NCI-H1436 (cell line): Measurements from ENCODE around the gene SLC25A33.
"Not testable (repeated sequence)": the region's sequence is repeated elsewhere in the genome, so short reads cannot be mapped to it uniquely, and the experiment has no call there.

Experiments
- DNase-seq: peaks from one replicate; lab custom pipeline; 2025; lab: John Stamatoyannopoulos, UW

SLC25A33 gene

DNA sequence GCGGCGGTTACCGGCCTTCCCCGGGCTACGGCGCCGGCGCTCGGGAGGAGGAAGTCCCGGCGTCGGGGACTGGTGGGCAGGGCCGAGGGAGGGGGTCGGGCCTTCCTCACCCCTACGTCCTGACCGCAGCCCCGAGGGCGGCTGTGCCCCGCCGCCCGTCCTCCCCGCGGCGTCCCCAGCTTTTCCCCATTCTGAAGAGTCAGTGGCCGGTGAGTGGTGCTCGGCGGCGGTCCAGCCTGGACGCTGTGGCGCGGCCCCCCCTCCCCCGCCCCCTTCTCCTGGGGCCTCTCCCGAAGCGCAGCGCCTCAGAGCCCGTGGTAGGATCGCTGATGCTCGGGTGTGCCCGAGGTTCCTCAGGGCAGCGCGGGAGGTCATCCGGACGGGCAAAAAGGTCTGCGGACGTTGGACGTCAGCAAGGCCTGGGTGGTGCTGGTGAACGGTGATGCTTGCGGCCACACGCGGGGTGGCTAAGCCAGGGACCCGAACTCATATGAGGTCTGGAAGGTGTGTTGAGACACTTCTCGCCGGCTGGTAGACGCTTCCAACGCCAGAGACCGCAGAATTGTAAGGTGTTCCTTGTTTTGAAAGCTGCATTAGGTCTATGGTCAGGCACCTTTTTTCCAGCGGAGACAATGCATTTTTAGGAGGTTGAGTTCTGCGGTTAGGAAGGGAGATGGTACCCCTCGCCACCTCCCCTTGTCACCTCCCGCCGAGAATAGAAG, 725 bp downstream of the SLC25A33 start:
- no peak for DNase-seq

DNA sequence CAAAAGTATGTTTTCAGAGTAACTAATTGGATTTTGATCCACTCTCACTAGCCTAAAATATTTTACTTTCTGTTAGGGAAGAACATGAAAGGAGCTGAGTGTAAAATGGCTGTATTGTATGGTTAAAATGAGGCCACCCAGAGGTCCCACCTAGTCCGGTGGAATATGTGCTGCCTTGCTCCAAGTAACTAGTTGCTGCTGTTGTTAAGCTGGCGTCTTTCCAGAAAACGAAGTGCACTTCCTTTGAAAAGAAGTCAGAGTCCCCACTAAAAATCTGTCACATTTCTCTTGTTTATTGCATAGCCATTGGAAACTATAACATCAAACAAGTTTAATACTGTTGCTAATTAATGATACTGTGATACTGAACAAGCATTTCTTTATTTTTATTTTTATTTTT, 3.2 kb downstream of the SLC25A33 start:
- DNase-seq, result no peak

DNA sequence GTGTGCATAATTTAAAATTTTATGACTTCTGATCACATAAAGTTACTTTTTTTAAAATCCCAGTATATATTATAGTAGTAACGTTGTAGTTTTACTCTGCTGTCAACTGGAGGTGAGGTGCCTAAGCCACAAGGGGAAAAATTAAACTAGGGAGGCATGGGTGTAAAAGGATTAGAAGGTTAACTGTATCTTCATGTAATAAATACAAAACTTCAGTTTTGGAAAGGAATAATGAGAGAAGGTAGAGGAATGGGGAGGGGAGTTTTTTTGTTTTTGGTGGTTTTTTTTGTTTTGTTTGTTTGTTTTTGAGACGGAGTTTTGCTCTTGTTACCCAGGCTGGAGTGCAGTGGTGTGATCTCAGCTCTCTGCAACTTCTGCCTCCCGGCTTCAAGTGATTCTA, 5.7 kb downstream of the SLC25A33 start:
- no peak for DNase-seq

DNA sequence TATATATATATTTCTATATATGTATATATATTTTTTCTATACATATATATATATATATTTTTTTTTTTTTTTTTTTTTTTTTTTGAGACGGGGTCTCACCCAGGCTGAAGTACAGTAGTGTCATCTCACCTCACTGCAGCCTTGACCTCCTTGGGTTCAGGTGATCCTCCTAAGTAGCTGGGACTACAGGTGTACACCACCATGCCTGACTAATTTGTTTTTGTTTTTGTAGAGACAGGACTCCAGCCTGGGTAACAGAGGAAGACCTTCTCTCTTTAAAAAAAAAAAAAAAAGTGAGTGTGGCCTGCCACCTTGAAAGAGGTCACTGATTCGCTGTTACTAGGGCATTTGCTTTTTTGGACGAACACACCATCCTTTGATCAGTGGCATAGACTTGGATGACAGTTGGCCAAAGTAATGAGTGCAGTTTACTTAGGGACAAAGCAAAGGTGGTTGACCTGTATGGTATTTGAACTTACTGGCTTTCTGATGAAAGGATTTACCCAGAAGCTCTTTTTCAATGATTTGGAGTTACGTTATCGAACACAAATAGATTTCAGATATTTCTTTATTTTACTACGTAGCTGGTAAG, 10.8 kb downstream of the SLC25A33 start:
- no peak for DNase-seq

DNA sequence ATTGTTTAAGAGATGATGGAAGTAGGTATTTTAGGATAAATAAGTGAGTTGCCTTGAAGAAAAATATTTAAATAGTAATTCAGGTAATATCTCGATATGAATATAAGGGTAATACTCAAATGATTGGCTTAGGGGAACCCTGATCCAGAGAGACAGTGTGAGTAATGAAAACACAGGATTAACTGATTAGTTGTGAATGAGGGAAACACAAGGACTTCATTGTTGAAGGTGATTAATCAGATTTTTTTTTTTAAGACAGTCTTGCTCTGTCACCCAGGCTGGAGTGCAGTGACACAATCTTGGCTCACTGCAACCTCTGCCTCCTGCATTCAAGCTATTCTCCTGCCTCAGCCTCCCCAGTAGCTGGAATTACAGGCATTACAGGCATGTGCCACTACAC, 12.7 kb downstream of the SLC25A33 start:
- DNase-seq, result no peak

DNA sequence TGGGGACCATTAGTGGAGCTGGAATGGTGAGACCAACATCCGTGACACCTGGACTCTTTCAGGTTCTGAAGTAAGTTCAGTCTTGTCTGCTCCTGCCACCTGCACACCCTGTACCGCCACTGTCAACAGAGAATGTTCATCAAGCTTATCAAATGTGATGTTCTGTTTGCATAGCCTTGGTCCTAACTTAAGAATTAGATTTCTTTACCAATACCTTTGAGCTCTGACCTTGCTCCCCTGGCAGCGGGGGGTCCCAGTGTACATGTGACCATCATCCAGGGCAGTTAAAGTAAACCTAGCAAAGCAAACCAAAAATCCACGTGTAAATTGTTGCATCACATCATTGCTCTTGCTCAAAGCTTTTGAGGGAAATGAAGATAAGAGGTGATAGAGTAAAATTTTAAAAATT, 14.5 kb downstream of the SLC25A33 start:
- no peak for DNase-seq

DNA sequence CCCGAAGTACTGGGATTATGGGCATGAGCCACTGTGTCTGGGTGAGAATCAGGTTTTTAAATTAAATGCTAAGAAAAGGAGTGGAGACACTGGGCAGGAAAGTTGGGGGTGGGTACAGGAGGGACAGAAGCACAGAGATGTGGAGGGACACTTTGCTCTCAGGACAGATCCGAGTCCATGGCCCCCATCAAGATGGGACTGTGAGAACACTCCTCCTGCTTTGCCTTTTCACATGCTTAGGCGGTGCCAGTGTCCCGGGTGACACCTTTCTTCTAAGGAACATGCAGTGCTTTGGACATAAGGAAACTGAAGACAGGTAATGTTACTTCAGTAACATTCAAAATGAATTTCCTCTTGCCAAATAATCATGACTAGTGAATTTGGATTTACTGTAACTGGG, 16.7 kb downstream of the SLC25A33 start:
- DNase-seq, result no peak

DNA sequence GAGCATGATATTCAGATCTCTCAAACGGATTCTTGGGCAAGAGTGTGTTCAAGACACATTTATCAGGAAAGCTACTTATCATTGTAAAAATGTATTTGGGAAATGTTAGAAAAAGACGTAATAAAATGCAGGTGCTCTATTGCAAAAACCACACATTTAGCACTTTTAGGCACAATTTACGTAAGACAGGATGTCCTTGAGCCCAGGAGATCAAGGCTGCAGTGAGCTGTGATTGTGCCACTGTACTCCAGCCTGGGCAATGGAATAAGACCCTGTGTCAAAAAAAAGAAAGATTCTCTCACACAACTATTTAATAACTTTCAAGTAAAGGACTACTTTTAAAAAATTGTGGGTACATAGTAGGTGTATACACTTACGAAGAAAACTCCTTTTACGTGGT, 18.4 kb downstream of the SLC25A33 start:
- no peak for DNase-seq

DNA sequence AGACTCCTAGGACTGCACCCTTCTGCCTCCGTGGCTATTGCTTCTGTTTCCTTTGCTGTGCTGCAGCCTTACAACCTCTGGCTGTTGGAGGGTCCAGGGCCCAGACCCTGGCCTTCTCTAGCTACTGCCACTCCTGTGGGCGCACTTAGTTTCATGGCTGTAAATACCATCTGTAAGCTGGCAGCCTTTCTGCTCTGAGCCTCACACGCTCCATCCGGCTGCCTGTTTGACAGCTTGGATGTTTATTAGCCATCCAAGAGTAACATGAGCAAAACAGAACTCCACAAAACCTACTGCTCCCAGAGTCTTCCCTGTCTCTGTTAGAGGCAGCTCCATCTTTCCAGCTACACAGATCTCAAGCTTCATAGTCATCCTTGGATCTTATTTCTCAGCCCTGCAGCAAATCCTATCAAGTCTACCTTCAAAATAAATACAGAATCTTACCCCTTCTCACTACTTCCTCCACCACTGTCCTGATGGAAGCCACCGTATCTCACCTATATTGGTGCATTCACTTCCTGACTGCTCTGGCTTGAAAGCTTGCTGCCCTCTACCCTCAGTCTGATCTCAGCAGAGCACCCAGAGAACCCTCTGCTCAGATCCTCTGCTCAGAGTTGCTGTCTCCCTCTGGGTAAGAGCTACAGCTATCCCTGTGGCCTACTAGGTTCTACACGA, 19.1 kb downstream of the SLC25A33 start:
- no peak for DNase-seq

DNA sequence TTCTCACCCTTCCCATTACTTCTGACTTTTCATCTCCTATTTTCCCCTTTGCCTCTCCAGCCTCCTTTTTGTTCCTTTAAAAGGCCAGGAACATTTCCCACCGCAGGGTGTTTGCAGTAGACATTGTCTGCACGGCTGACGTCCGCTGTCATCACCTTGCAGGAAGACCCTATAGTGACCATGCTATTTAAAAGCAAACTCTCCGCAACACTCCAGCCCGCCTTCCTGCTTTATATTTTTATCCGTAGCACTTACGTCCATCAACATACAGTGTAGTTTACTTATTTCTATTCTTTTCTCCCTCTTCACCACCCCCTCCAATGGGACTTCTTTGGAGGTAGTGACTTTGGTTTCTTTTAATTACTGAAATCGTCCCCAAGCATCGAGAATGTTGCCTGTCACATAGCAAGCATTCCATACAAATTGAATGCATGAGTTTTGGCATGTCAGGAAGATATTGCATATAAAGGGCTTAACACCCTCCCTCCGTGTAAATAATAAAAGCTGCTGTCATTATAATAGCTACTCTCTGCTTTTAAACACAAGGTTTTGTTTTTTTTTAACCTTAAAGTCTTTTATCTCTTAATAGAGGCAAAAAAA, 19.8 kb downstream of the SLC25A33 start:
- no peak for DNase-seq

DNA sequence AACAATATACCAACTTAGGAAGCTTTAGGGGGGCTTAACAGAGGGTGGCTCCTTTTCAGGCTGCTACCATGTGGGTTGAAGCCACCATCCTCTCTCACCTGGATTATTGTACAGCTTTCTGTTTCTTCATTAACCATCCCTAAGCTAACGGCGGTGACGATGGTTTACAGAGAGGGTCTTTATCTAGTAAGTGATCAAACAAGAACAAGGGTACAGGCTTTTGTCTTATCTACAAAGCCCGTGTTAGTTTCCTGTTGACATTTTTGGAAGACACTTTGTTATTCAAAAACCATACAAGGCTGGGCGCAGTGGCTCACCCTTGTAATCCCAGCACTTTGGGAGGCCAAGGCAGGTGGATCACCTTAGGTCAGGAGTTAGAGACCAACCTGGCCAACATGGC, 20.4 kb downstream of the SLC25A33 start:
- DNase-seq, result no peak

DNA sequence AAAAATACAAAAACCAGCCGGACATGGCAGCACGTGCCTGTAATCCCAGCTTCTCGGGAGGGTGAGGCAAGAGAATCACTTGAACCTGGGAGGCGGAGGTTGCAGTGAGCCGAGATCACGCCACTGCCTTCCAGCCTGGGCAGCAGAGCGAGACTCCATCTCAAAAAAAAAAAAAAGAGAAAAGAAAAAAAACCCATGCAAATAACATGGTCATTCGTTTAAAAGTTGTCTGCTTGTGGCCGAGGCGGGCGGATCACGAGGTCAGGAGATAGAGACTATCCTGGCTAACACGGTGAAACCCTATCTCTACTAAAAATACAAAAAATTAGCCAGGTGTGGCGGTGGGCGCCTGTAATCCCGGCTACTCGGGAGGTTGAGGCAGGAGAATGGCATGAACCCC, 20.8 kb downstream of the SLC25A33 start:
- not testable (repeated sequence) for DNase-seq

DNA sequence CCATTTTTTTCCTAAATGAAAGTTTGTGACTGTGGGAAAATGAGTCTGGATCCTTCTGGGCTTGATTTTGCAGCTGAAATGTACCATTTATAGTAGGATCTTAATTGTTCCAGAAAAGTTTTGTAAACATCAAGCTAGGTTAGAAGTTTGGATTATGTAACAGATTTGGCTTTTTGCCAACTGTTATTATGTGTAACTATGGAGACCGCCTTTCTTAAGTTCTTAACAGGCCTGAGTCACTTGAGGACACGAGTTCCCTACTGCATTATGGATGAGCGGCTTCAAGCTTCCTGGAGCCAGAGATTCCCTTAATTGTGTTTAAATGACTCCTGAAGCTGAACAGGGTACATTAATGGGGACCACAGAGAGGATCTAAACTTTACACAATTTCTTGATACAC, 22.2 kb downstream of the SLC25A33 start:
- DNase-seq, result peak; percentile 89

DNA sequence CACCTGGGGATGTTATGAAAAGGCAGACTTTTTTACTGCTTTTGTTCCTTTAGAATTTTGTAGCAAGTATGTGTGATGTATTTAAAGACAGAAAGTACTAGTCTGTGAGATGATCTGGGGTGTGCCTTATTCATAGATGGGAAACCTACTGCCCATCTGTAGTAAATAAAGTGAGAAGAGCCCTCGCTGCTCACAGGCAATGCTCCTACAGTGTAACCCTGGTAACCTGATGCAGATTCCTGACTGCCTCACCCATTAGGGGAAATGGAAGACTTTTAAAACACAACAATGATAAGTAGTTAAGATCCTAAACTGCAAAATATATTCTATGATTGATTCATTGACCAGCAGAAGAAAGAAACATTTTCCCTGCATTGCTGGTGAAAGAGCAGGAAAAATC, 30.0 kb downstream of the SLC25A33 start:
- DNase-seq, result no peak

DNA sequence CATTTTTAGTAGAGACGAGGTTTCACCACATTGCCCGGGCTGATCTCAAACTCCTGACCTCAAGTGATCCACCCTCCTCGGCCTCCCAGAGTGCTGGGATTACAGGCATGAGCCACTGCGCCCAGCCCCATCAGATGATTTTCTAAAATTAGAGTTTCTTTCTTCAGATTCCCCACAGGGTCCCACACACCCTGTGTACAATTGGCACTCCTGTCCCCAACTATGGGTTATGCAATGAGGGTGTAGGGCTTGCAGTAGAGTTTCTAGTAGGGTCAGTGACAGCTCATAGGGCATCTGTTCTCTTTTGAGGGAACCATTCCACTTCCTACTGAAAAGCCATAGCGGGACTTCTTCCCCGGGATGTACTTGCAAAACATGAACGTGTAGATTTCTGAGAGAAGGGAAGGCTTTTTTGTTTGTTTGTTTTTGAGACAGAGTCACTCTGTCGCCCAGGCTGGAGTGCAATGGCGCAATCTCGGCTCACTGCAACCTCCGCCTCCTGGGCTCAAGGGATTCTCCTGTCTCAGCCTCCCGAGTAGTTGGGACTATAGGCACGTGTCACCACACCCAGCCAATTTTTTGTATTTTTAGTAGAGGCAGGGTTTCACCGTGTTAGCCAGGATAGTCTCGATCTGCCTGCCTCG, 31.7 kb downstream of the SLC25A33 start:
- not testable (repeated sequence) for DNase-seq

DNA sequence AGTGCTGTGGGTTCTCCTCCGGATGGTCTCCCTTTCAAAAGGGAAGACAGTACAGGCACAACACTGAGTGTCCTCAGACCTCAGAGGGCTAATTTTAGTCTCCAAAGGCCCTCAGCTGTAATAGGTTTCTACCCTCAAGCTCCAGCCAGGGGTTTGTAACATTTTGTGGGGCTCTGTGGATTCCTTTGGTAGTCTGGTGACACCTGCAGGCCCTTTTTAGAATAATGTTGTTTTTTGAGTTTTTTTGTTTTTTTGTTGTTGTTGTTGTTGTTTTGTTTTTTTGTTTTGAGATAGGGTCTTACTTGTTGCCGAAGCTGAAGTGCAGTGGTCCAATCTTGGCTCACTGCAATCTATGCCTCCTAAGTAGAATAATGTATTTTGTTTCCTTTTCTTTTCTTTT, 34.5 kb downstream of the SLC25A33 start:
- DNase-seq, result no peak

DNA sequence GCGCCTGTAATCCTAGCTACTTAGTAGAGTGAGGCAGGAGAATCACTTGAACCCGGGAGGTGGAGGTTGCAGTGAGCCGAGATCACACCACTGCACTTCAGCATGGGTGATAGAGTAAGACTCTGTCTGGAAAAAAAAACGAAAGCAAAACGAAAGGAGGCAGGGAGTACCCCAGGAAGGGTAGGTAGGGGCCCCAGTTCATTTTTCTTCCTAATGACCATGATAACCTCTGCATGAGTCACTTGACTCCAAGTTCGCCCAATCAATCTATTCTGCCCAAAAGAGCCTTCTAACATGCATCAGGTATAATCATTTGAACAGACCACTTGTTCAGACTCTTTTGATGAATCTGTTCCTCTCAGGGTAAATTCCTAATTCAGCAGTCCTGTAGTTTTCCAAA, 36.2 kb downstream of the SLC25A33 start:
- no peak for DNase-seq

DNA sequence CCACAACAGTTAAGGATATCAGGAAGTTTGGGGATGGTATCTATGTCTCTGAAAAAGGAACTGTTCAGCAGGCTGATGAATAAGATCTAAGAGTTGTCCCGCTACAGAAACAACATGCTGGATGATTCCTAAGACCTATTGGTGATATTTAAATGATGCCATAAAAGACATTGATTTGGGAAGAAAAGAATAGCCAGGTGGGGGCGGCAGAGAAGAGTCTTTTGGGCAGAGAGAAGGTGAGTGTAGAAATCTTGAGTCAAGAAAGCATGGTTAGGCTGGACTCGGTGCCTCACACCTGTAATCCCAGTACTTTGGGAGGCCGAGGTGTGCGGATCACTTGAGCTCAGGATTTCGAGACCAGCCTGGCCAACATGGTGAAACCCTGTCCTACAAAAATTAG, 37.6 kb downstream of the SLC25A33 start:
- DNase-seq, result no peak

DNA sequence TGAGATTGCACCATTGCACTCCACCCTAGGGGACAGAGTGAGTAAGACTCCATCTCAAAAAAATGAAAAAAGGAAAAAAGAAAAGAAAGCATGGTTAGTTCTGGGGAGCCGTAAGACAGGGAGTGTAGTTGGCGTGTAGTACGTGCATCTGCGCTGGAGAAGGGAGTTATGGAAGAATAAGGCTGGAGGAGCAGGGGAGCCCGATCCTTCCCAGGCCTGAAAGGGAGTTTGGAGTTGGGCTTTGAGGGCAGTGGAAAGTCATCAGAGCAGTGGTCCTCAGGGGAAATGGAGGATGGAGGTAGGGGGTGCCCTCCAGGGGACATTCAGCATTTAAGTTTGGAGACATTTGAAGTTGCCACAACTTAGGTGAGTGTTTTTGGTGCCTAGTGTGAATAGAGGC, 38.2 kb downstream of the SLC25A33 start:
- no peak for DNase-seq

DNA sequence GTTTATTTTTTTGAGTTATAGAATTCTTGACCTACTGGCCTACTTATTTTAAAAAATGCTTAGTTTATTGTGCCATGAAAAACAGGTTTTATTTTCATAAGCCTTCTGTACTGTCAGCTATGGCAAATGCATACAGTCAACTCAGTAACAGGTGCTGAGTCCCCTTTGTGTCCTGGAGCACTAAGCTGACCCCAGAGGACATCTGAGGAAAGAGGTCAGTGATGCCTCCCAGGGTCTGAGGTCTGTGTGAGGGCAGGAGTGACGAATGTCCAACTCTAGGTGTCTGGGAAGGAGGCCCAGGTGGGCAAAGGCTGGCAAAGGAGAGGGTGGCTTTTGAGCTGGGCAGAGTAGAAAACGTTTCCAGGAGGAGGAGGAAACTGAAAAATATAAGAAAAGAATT, 41.7 kb downstream of the SLC25A33 start:
- no peak for DNase-seq

DNA sequence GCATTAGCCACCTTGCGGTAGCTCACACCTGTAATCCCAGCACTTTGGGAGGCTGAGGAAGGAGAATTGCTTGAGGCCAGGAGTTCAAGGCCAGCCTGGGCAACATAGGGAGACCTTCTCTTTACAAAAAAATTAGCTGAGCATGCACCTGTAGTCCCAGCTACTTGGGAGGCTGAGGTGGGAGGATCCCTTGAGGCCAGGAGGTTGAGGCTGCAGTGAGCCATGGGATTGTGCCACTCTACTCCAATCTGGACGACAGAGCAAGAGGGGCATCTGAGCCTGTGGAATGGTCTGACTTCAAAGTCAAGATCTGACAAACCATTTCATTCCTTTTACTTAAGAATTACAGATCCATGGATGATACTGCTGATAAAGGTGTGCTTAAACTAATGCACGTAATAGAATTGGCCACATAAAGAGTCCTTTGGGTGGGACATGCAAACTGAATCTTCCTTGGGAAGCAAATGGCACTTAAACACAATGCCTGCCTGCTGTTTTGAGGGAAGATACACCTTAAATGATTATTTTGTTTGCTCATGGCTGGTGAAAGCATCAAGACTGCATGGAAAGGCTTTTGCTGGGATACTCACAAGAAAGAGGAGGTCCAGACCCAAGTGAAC, 47.0 kb downstream of the SLC25A33 start:
- DNase-seq, result no peak

DNA sequence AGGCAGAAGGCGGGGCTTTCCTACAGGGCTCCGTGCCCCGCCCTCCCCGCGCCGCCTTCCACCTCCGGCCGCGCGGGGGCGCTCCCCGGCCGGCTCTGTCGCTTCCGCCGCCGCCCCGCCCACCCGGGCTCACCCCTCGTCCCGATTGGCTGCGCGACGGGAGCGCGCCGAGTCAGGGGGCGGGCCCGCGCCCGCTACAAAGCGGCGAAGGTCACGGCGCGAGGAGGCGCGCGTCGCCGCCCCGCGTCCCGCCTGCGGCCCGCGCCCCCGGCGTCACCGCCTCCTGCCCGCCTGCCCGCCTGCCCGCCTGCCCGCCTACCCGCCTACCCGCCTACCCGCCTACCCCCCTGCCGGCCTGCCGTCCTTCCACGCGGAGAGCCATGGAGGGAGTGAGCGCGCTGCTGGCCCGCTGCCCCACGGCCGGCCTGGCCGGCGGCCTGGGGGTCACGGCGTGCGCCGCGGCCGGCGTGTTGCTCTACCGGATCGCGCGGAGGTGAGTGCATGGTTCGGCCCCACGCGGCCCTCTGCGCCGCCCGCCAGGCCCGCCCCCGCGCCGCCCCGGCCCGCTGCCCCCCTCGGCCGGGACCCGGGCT, 49.4 kb downstream of the SLC25A33 start, which contains the start of gene TMEM201:
TSS of gene TMEM201 (plus strand) at position 361 of the 593 bp plus-strand sequence. CDS start at position 381, 20 bp downstream.
- peak; percentile 94 for DNase-seq
